HPDE6-E6E7 (cell line): ENCODE results near the gene MSMB.
"Not testable (repeated sequence)": the region's sequence is repeated elsewhere in the genome, so short reads cannot be mapped to it uniquely, and the experiment has no call there.

ENCODE experiments used
- DNase-seq: peaks from one replicate; pipeline ENCODE4 v3.0.0; 2011; ENCODE audit warnings: missing footprints; ENCODE audit errors: extremely low spot score

The MSMB gene

DNA sequence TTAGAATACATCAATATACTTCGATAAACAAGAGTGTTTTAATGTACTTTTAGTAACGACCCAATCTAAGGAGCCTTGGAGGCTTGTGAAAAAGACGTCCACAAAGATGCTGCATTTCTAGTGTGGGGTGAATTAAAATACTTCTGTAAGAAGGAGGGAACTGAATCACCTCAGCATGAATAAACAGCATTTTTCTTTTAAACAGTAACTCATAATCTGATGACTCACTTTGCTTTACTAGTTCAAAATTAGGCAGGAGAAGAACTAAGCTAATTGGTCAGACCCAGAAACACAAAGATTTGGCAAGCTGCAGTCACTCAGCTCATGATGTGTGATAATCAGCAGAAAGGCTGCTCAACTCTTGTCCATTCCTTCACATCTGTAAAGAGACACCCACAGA lies 39.9 kb downstream of the MSMB start:
- no peak for DNase-seq

DNA sequence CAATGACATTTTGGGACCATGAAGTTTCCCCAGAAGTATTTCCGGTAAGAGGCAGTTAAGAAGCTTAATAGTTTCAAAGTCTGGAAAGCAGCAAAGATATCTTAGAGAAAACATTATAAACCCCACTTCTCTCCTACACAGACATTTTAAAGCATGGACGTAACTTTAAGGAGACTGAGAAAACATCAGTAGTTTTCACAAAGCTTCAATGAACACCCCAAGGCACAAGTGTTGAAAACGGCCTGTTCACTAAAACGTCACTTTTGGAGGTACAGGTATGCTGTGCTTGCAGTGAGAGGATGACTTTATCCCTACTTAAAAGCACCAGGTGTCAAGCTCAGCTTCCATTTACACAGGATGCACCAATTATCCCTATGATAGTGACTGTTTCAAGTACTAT lies 40.7 kb downstream of the MSMB start:
- no peak for DNase-seq

DNA sequence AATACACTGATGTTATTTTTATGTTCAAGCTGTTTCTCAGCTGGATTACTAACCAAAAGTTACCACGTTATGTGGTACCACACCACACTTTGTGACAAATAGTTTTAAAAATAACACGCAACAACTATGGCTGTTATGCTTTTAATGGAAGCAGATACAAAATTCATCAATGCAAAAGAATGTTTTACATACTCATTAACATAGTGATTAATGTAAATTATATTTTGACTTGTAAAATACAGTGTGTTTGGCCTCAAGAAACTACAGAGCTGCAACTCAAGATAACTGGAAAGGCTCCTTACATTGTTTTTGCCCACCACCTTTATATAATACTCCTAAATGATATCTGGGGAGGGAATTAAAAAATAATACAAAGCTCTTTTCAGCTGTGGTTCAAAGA lies 41.1 kb downstream of the MSMB start:
- no peak for DNase-seq

DNA sequence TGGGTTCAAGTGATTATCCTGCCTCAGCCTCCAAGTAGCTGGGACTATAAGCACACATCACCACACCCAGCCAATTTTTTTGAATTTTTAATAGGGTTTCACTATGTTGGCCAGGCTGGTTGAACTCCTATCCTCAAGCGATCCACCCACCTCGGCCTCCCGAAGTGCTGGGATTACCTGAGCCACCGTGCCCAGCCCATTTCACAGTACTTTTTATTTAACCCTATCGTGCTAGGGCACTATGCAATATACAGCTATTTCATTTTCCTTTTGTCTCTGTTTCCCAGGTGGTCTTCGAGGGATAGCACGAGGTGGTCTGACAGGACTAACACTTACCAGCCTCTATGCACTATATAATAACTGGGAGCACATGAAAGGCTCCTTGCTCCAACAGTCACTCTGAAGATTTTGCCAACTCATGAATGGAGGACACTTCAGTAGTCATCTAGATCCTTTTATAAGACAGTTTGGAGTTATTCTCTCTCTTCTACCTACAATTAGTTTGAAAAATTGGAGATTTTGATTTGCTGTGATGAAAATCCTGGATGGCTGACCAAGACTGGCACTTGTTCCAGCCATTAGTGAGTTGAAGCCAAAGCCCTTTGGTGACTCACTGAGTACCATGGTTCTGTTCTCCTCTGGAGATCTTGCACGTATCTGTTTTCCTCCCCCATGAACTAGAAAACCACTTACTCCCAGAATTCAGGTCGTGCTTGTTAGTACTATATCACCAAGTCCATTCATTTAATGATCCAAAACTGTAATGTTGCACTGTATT lies 43.0 kb downstream of the MSMB start:
- no peak for DNase-seq

DNA sequence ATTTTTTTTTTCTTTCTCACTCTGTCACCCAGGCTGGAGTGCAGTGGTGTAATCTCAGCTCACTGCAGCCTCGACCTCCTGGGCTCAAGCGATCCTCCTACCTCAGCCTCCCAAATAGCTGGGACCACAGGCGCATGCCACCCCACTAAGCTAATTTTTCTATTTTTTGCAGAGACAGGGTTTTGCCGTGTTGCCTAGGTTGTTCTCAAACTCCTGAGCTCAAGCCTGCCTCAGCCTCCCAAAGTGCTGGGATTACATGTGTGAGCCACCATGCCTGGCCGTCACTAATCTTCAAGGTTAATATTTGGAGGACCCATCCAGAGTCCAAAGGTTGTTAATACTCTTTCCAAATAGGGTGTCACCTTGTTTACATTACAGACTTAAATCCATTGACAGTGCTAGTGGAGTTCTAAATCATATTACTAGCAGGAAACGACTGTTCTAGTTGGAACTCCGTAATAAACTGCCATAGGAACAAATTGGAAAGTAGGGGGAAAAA lies 43.8 kb downstream of the MSMB start:
- not testable (repeated sequence) for DNase-seq

DNA sequence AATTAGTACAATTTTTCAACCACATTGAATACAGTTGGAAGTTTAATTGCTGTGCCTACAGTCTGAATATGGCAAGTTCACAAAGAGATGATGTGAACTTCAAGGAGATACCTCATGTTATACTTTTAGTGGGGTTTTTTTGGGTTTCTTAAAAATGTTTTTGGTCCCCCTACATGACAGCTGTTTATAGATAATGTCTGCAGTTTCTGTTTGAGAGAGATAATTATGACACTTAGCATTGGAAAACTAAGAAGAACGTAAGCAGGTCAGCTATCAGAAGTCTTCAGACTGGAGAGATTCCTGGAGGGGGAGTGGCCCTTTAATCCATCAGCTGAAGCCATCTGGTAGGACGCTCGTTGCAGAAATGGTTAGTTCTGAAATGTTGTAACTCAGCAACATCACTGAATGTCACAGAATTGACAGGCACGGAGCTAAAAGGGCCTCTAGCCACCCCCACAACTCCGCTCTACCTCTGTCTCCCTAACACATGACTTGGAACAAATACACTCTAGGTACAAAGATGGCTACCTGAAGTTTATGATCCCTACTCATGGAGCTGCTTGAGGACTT lies 44.8 kb downstream of the MSMB start:
- DNase-seq = no peak

DNA sequence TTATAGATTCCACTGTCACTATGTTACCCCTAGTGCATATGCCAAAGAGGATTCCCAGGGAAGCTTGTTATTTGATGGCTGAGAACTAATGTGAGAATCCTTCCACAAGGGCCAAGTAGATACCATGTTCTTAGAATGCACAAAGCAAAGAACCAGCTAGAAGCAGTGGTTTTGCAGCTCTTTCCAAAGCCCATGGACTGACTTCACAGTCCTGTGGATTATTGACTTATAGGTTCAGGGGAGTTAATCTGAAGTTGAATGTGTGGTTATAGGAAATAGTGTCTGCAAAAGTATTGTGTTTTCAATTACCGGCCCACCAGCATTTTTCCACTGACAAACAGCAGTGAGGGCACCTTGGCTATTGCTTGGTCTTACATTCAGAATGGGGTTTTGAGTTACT lies 45.5 kb downstream of the MSMB start:
- no peak for DNase-seq

DNA sequence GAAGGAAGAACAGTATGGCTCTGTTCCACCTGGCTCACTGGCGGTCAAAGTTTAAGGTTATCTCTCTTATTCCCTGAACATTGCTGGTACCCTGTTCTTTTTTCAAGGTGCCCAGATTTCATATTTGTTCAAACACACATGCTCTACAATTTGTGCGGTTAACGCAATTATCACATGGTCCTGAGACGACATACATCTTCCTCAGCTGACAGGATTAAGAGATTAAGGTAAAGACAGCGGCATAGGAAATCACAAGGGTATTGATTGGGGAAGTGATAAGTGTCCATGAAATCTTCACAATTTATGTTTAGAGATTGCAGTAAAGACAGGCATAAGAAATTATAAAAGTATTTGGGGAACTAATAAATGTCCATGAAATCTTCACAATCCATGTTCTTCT lies 46.1 kb downstream of the MSMB start:
- DNase-seq = not testable (repeated sequence)

DNA sequence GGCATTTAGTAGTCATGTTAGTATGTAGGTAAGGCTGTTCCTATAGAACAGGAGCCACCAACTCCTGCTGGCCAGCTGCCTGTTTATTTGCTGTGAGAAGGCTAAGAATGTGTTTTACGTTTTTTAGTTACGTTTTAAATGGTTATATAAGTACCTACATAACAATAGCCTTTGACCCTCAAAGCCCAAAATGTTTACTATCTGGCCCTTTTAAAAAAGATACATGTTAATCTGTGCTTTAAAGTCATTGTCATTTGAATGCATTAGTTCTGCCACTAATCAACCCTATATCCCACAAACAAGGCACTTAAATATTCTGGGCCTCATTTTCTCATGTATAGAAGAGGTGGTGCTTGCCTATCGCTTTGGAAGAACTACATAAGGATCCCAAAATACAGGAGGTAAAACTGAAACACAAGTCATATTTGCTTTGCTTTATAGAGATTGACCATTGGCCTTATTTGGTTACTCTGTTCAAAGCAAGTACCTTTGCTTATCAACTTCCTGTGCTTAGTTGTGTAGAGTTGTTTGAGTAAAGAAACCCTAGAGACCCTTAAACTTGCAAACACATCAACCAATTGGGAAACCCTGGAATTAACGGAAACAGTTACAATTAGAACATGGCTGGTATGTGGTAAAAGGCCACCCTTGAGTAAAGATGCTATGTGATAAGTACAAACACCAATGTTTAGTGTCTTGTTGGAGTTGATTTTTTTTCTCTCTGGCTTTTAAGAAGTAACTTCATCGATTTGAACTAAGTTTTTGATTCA lies 47.9 kb downstream of the MSMB start:
- no peak for DNase-seq

DNA sequence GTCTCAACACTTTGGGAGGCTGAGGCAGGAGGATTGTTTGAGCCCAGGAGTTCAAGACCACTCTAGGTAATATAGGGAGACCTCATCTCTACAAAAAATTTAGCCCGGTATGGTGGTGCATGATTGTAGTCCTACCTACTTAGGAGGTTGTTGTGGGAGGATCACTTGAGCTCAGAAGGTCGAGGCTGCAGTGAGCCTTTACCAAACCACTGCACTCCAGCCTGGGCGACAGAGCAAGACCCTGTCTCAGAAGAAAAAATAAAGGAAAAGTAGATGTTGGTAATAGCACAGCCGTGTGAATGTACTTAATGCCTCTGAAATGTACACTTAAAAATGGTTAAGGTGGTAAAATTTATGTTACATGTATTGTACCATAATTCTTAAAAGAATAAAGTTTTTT lies 48.5 kb downstream of the MSMB start:
- DNase-seq = no peak

DNA sequence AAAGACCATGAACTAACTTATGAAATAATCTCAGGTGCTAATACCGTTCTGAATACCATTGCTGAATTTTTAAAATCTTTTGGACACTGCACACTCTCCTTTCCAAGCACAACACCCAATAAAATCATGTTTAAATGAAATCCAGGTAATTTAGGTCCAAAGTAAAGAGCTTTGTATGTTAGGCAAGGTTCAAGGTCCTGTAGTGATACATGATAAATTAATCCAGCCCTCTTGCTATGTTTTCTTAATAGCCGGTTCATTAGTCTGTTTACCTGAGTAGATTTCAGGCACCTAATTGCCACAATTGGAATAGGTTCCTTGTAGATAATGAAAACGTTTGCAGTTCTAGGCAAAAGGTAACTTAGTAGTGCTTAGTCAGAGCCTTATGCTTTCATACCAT lies 60.5 kb downstream of the MSMB start:
- DNase-seq = not testable (repeated sequence)

DNA sequence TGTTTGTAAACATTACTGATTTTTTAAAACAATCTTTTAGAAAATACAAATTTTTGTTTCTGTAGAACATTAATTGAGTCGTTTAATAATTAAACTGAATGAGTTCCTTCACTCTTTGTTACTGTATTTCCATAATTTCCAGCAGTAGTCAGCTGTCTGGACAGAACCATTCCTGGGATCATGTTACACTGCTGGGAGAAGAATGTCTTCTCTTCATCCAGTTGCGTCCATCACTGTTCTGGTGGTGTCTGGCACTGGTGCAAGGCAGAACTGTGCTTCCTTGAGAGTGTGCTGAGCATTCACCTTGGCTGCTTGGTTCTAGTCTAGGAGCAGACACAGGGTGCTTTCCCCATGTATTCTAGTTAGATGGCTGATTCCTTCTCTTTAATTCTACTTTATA lies 61.6 kb downstream of the MSMB start:
- DNase-seq = not testable (repeated sequence)

DNA sequence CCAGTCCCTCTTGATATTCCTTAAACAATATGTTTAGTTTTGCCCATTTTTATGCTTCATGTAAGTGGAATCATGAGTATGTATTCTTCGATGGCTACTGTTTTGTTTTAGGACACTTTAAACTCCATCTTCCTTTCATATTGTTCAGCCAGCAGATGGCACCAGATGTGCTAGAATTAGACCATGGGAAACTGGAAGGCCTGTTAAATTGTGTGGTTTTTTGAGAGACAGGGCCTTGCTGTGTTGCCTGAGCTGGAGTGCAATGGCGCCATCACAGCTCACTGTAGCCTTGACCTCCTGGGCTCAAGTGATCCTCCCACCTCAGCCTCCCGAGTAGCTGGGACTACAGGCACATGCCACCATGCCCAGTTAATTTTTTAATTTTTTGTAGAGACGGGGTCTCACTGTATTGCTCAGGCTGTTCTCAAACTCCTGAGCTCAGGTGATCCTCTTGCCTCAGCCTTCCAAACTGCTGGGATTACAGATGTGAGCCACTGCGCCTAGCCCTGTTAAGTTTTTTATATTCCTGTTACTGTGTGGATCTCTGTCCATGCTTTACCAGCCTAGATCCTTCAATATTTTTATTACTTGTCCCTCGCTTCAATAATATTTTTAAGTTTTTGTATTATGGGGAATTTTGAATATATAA lies 62.4 kb downstream of the MSMB start:
- DNase-seq = not testable (repeated sequence)
